Measurements from ENCODE around the gene EDC3.

EDC3 gene

DNA sequence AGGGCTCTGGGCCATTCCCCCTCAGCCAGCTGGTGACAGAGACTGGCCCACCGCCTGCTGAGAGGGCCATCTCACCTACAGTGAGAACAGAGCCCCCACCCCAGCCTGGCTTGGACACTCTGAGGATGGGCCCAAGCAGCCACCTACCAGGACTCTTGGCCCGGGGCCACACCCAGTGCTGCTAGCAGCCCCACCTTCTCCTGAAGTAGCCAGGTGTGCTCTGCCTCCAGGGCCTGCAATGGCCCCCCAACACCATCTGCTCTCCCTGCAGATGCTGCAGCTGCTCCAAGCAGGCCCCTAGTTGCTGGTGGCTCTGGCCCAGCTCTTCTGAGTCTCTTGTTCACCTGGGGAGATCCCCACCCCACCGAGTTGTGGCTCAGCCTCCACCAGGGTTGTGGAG is 87.0 kb downstream of the EDC3 start:
- DNase-seq (ENCODE audit: low read depth), result no peak
- TF ChIP-seq, protein P1, sequence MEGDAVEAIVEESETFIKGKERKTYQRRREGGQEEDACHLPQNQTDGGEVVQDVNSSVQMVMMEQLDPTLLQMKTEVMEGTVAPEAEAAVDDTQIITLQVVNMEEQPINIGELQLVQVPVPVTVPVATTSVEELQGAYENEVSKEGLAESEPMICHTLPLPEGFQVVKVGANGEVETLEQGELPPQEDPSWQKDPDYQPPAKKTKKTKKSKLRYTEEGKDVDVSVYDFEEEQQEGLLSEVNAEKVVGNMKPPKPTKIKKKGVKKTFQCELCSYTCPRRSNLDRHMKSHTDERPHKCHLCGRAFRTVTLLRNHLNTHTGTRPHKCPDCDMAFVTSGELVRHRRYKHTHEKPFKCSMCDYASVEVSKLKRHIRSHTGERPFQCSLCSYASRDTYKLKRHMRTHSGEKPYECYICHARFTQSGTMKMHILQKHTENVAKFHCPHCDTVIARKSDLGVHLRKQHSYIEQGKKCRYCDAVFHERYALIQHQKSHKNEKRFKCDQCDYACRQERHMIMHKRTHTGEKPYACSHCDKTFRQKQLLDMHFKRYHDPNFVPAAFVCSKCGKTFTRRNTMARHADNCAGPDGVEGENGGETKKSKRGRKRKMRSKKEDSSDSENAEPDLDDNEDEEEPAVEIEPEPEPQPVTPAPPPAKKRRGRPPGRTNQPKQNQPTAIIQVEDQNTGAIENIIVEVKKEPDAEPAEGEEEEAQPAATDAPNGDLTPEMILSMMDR (IDR thresholded peaks at IDR 0.05; ENCODE audit: low read depth, low read length, missing control alignments), result no peak
- no peak overlapping the region for H3K4me3 ChIP-seq (ENCODE audit: low read depth, low read length)
- in situ Hi-C loops (cut with HindIII; ENCODE audit: low sequenced_read_pairs), result no loop called here

DNA sequence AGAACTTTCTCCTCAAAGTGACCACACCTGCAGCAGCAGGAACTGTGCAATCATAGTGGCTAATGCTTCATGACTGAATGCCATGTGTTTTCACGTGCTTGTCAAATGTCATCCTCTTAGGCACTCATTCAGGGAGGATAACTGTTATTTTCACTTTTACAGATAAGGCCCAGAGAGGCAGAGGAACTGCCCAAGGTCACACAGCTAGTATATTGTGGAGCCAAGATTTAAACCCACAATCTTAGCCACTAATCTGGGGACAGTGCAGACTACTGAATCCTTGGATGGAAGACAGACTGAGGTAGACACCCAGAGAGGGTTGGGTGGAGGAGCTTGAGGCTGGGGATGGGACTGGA is 90.1 kb downstream of the EDC3 start:
- in situ Hi-C loops (cut with HindIII; ENCODE audit: low sequenced_read_pairs), result no loop called here
- no peak for DNase-seq (ENCODE audit: low read depth)
- TF ChIP-seq, protein P1 (IDR thresholded peaks at IDR 0.05; ENCODE audit: low read depth, low read length, missing control alignments), result no peak
- no peak overlapping the region for H3K4me3 ChIP-seq (ENCODE audit: low read depth, low read length)

DNA sequence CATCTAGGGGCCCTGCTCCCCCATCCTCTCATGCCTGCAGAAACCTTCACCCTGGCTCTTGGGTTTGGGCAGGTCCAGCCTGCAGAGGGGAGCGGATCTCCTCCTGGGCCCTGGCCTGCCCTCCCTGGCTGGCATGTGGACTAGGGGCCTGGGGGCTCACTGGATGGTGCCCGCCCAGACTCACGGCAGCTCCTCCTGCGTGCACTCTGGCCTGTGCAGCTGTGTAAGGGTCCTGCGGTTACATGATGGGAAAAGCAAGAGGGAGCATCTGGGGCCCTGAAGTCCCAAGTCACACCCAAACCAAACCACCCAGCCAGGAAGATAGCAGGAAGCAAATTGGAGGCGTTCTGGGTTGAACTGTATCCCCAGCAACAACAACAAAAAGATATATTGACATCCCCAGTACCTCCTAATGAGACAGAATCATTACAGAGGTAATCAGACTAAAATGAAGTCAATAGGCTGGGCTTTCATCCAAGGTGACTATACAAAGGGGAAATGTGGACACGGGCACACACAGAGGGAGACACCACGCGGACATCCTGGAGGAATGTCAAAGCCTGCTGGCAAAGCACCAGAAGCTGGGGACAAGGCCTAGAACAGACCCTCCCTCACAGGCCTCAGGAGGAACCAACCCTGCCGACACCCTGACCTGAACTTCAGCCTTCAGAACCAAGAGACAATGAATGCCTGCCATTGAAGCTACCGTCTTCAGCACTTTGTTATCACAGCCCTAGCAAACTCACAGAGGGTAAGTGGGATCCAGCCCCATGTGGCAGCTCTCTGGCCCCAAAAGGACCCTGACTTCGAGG is 90.6 kb downstream of the EDC3 start:
- TF ChIP-seq, protein P1 (IDR thresholded peaks at IDR 0.05; ENCODE audit: low read depth, low read length, missing control alignments), result no peak
- H3K4me3 ChIP-seq (ENCODE audit: low read depth, low read length), result no peak overlapping the region
- in situ Hi-C loops (cut with HindIII; ENCODE audit: low sequenced_read_pairs), result no loop called here
- DNase-seq (ENCODE audit: low read depth), result no peak

DNA sequence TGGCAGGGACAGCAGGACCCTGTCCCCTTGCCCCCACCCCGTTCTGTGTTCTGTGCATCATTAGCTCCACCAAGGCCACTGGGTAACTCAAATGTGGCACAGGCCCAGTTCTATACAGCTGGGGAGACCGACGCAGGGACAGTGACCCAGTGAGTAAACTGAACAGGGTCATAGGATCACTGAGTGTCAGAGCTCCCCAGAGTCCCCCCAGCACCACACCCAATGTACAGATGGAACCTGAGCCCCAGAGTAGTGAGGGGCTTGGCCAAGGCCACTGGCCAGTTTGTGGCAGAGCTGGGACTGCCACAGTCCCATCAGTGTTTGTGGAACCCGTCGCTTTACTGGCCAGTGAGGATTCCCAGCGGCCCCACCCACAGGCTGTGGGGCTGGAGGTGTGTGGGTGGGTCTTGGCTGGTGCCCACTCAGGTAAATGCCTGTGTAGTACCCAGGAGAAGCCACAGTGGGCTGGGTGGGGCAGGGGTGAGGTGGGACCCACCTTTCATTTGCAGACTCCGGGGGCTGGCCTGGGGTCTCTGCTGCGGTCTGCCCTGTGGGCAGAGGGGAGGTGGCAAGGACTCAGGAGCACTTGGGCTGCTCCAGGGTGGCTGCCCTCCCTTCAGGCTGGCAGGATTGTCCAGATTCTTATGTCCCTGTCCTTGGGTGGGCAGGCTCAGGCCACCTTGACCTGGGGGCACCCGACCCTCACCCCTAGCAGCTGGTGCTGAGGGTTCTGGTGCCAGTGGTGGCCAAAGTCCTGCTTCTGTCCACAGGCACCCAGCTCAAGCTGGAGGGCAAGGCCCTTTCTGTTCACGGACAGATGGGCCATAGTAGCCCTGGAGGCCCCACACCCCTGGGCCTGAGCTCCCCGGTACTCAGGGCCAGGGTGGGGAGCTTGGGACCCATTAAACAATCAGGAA is 91.8 kb downstream of the EDC3 start:
- TF ChIP-seq, protein P1 (IDR thresholded peaks at IDR 0.05; ENCODE audit: low read depth, low read length, missing control alignments), result no peak
- DNase-seq (ENCODE audit: low read depth), result no peak
- in situ Hi-C loops (cut with HindIII; ENCODE audit: low sequenced_read_pairs), result no loop called here
- H3K4me3 ChIP-seq (ENCODE audit: low read depth, low read length), result no peak overlapping the region

DNA sequence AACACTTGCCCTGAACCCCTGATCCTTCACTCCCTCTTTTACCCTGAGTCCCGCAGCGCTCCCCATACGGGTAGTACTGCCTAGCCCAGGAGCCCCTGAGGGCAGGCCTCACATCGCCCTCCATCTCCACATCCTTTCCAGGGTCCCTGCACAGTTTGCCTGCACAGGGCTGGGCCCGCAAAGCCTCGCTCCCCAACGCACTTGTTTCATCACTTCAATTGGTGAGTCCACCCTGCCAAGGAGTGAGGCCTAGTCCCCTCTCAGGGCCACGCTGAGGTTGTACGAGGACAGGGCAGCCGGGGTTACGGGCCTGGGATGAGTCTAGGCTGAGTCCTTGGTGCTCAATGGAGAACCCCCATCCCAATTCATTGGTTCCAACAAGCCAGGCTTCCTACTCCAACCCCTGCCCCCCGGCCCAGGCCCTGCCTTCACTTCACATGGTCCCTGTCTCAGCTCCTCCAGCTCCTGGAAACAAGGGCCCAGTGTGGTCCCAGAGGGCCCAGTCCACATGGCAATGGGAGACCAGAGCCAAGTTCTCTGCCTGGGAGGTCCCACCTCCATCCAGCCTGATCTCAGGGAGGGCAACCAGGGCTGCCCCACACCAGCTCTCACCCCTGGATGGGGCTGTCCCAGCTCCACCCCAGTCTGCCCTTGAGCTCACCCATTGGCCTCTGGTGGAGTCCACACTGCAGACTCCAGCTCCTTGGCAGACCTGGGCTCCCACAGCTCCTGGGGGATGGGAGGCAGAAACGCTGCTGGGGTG is 92.6 kb downstream of the EDC3 start:
- DNase-seq (ENCODE audit: low read depth), result no peak
- TF ChIP-seq, protein P1 (IDR thresholded peaks at IDR 0.05; ENCODE audit: low read depth, low read length, missing control alignments), result no peak

DNA sequence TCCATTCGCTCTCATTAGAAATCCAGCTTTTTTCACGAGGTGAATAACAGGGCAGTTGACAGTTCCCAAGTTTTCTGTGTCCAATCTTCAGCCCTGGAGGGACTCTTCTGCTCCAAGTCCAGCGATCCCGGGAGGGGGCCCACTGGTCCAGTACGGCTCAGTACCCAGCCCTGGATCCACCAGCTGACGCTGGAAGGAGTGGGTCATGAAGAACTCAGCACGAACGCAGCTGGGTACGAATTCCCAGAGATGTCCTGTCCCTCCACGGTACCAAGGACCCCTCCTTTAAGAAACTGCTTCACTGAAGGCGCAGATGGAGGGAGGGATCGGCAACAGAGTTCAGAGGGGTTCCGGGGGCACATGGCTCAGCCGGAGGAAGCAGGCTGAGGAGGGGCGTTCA is 96.7 kb downstream of the EDC3 start:
- peak overlapping the region; percentile 53 for H3K4me3 ChIP-seq (ENCODE audit: low read depth, low read length)
- TF ChIP-seq, protein P1 (IDR thresholded peaks at IDR 0.05; ENCODE audit: low read depth, low read length, missing control alignments), result no peak
- in situ Hi-C loops (cut with HindIII; ENCODE audit: low sequenced_read_pairs), result no loop called here
- DNase-seq (ENCODE audit: low read depth), result no peak

More for the DNA sequence above, 92.6 kb downstream of the EDC3 start:
- in situ Hi-C loops (cut with HindIII; ENCODE audit: low sequenced_read_pairs), result no loop called here
- no peak overlapping the region for H3K4me3 ChIP-seq (ENCODE audit: low read depth, low read length)

Measured in astrocyte of the cerebellum (primary cell).